WTC11 (cell line): ENCODE measurements around the gene HNRNPUL1. TPM values are rescaled to one million over a fixed set of nuclear protein-coding genes. Genes with fewer than 3 reads are reported as not detected.

Source experiments
- ATAC-seq: fragments of 200-7000 bp; cut with Tn5 transposase; 2 replicates; pipeline ENCODE4 v1.10.0; 2021; ENCODE audit warnings: mild to moderate bottlenecking, moderate library complexity
- CTCF ChIA-PET: fragments of 300-600 bp; sonication (Branson Sonifier 250); formaldehyde crosslinking; loops from one replicate; lab custom pipeline; 2021; ENCODE audit warnings: antibody characterized with exemption; lab: Charles Lee
- POLR2A ChIA-PET: fragments of 350-600 bp; sonication (Branson Sonifier 250); formaldehyde crosslinking; loops from one replicate; lab custom pipeline; 2021; ENCODE audit warnings: antibody characterized with exemption; lab: Charles Lee
- DNase-seq: peaks from one replicate; pipeline ENCODE4 v3.0.0; 2021; ENCODE audit warnings: low spot score
- H3K27ac Mint-ChIP-seq: 2 replicates; pipeline ENCODE4 v1.8.0; 2021; ENCODE audit warnings: mixed read lengths
- H3K27me3 Mint-ChIP-seq: 2 replicates; pipeline ENCODE4 v1.8.0; 2021; ENCODE audit warnings: low read depth, mild to moderate bottlenecking, moderate library complexity, mixed read lengths
- H3K36me3 Mint-ChIP-seq: 2 replicates; pipeline ENCODE4 v1.8.0; 2021; ENCODE audit warnings: mixed read lengths
- H3K4me1 Mint-ChIP-seq: 2 replicates; pipeline ENCODE4 v1.8.0; 2022; ENCODE audit warnings: mixed read lengths
- H3K4me3 Mint-ChIP-seq: 2 replicates; pipeline ENCODE4 v1.8.0; 2021; ENCODE audit warnings: mild to moderate bottlenecking, moderate library complexity, mixed read lengths
- H3K9me3 Mint-ChIP-seq: 2 replicates; pipeline ENCODE4 v1.8.0; 2021; ENCODE audit warnings: mixed read lengths
- GABPB1 ChIP-seq: sonication (generic); formaldehyde crosslinking; IDR thresholded peaks from 2 replicates; pipeline ENCODE4 v1.8.1; 2023; ENCODE audit warnings: mild to moderate bottlenecking, missing genetic modification reagents
- NFE2L1 ChIP-seq: sonication (generic); formaldehyde crosslinking; IDR thresholded peaks from 2 replicates; pipeline ENCODE4 v1.8.1; 2023; ENCODE audit warnings: missing genetic modification reagents
- SOX15 ChIP-seq: fragments of 250-450 bp; sonication (Bioruptor Pico); IDR thresholded peaks from 2 replicates; pipeline ENCODE4 v1.9.0; 2021; ENCODE audit warnings: mild to moderate bottlenecking
- ZBTB21 ChIP-seq: sonication (generic); formaldehyde crosslinking; IDR thresholded peaks from 2 replicates; pipeline ENCODE4 v1.8.1; 2023; ENCODE audit warnings: mild to moderate bottlenecking, missing genetic modification reagents, borderline replicate concordance
- ZNF416 ChIP-seq: fragments of 250-450 bp; sonication (Bioruptor Pico); IDR thresholded peaks from 2 replicates; pipeline ENCODE4 v1.9.0; 2021; ENCODE audit warnings: mild to moderate bottlenecking, inconsistent platforms
- ZNF423 ChIP-seq: fragments of 250-450 bp; sonication (Bioruptor Pico); IDR thresholded peaks from 2 replicates; pipeline ENCODE4 v2.1.2; 2022; ENCODE audit warnings: mild to moderate bottlenecking, moderate library complexity
- ZNF671 ChIP-seq: fragments of 250-450 bp; sonication (Bioruptor Pico); IDR thresholded peaks from 2 replicates; pipeline ENCODE4 v1.8.0; 2021; ENCODE audit warnings: mild to moderate bottlenecking
- total RNA-seq: library from RNA; stranded (reverse); gene quantifications from 3 replicates; pipeline ENCODE4 v1.2.3, GENCODE V29; 2021
- TF ChIP-seq, protein P1 (sequence below): sonication (generic); formaldehyde crosslinking; IDR thresholded peaks from 2 replicates; pipeline ENCODE4 v1.8.0; 2022; ENCODE audit warnings: missing genetic modification reagents
- TF ChIP-seq, protein P2 (sequence below): sonication (generic); formaldehyde crosslinking; IDR thresholded peaks from 2 replicates; pipeline ENCODE4 v1.8.0; 2022; ENCODE audit warnings: mild to moderate bottlenecking, missing genetic modification reagents
- TF ChIP-seq, protein P3 (sequence below): fragments of 250-450 bp; sonication (Bioruptor Pico); IDR thresholded peaks from 2 replicates; pipeline ENCODE4 v1.9.0; 2021; ENCODE audit warnings: moderate library complexity, mild to moderate bottlenecking, inconsistent platforms, borderline replicate concordance
- TF ChIP-seq, protein P4 (sequence below): sonication (generic); formaldehyde crosslinking; IDR thresholded peaks from 2 replicates; pipeline ENCODE4 v1.8.0; 2023; ENCODE audit warnings: missing genetic modification reagents
- TF ChIP-seq, protein P5 (sequence below): sonication (generic); formaldehyde crosslinking; IDR thresholded peaks from 2 replicates; pipeline ENCODE4 v1.8.1; 2023; ENCODE audit warnings: mild to moderate bottlenecking, moderate library complexity, missing genetic modification reagents
- TF ChIP-seq, protein P6 (sequence below): sonication (generic); formaldehyde crosslinking; IDR thresholded peaks from 2 replicates; pipeline ENCODE4 v1.8.1; 2023; ENCODE audit warnings: mild to moderate bottlenecking, missing genetic modification reagents
- TF ChIP-seq, protein P7 (sequence below): sonication (generic); formaldehyde crosslinking; IDR thresholded peaks from 2 replicates; pipeline ENCODE4 v1.8.0; 2022; ENCODE audit warnings: mild to moderate bottlenecking, missing genetic modification reagents
- TF ChIP-seq, protein P8 (sequence below): sonication (generic); formaldehyde crosslinking; IDR thresholded peaks from 2 replicates; pipeline ENCODE4 v1.8.1; 2022; ENCODE audit warnings: mild to moderate bottlenecking, moderate library complexity, missing genetic modification reagents

HNRNPUL1 gene
- total RNA-seq, 1 experiment from 2014 or later = 282 TPM

DNA sequence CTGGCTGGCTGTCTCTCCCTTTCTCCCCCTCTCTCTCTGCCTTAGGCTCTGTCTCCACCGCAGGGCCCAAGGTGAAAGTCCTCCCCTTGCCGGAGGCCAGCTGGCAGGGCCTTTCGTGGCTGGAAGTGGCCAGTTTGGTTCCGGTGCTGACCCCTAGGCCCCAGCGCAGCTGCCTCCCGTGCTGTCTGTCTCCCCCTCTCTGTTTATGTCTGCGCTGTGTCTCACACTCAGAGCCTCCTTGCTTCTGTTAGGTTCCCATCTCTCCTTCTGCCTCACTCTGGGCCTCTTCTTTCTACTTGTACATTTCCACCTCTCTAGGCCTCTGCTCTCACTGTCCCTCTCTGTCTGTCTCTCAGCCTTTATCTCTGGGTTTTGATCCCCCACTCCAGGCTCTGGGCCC is 58.9 kb downstream of the HNRNPUL1 start (continued):
- TF ChIP-seq, protein P1, sequence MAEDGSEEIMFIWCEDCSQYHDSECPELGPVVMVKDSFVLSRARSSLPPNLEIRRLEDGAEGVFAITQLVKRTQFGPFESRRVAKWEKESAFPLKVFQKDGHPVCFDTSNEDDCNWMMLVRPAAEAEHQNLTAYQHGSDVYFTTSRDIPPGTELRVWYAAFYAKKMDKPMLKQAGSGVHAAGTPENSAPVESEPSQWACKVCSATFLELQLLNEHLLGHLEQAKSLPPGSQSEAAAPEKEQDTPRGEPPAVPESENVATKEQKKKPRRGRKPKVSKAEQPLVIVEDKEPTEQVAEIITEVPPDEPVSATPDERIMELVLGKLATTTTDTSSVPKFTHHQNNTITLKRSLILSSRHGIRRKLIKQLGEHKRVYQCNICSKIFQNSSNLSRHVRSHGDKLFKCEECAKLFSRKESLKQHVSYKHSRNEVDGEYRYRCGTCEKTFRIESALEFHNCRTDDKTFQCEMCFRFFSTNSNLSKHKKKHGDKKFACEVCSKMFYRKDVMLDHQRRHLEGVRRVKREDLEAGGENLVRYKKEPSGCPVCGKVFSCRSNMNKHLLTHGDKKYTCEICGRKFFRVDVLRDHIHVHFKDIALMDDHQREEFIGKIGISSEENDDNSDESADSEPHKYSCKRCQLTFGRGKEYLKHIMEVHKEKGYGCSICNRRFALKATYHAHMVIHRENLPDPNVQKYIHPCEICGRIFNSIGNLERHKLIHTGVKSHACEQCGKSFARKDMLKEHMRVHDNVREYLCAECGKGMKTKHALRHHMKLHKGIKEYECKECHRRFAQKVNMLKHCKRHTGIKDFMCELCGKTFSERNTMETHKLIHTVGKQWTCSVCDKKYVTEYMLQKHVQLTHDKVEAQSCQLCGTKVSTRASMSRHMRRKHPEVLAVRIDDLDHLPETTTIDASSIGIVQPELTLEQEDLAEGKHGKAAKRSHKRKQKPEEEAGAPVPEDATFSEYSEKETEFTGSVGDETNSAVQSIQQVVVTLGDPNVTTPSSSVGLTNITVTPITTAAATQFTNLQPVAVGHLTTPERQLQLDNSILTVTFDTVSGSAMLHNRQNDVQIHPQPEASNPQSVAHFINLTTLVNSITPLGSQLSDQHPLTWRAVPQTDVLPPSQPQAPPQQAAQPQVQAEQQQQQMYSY (CRISPR knock-in tag) = no peak
- TF ChIP-seq, protein P2, sequence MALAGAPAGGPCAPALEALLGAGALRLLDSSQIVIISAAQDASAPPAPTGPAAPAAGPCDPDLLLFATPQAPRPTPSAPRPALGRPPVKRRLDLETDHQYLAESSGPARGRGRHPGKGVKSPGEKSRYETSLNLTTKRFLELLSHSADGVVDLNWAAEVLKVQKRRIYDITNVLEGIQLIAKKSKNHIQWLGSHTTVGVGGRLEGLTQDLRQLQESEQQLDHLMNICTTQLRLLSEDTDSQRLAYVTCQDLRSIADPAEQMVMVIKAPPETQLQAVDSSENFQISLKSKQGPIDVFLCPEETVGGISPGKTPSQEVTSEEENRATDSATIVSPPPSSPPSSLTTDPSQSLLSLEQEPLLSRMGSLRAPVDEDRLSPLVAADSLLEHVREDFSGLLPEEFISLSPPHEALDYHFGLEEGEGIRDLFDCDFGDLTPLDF = no peak
- TF ChIP-seq, protein P3, sequence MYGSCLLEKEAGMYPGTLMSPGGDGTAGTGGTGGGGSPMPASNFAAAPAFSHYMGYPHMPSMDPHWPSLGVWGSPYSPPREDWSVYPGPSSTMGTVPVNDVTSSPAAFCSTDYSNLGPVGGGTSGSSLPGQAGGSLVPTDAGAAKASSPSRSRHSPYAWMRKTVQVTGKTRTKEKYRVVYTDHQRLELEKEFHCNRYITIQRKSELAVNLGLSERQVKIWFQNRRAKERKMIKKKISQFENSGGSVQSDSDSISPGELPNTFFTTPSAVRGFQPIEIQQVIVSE (CRISPR knock-in tag) = no peak
- no peak for TF ChIP-seq ZBTB21 (CRISPR knock-in tag)
- no peak for TF ChIP-seq ZNF416 (CRISPR knock-in tag)
- TF ChIP-seq, protein P4, sequence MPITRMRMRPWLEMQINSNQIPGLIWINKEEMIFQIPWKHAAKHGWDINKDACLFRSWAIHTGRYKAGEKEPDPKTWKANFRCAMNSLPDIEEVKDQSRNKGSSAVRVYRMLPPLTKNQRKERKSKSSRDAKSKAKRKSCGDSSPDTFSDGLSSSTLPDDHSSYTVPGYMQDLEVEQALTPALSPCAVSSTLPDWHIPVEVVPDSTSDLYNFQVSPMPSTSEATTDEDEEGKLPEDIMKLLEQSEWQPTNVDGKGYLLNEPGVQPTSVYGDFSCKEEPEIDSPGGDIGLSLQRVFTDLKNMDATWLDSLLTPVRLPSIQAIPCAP (CRISPR knock-in tag) = no peak
- no peak for TF ChIP-seq GABPB1 (CRISPR knock-in tag)

DNA sequence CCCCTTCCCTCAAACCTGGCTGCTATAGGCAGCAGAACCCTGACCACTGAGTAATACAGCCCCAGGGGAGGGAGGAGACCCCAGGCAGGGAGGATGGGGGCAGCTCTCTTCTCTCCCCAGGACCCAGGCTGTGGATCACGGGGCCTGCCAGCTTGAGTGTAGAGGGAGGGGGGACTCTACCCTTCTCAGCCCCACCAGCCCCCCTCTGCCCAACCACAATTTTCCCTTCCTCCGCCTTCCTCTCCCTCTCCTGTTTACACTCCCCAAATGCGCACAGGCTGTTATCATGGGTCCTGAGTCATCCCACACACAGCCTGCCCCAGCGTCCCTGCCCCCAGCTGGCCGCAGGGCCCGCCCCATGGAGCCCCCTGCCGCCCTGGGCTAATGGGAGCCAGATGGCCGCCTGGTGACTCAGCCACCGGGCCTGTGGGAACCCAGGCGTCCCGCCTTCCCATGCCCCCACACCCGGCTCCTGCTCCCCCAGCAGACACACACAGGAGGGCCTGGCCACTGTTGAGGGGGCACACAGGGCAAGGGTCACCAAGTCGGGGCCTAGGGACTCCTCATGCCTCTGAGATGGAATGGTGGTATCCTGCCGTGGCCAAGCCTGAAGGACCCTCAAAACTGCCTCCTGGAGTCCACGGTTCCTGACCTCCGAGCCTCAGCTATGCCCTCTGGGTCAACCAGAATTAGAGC is 59.4 kb downstream of the HNRNPUL1 start:
- no peak for DNase-seq
- POLR2A ChIA-PET = no interaction called here
- CTCF ChIA-PET = interaction anchor here (0.7 to 3.4 kb wide), 3 partner anchors 15 to 247 kb away, joined by 3 to 66 read pairs (median 16); partner anchors contain the start of gene TGFB1
- H3K4me3 Mint-ChIP-seq = no peak overlapping the region; the same call in 1 of the 2 replicates
- no peaks in the 10 kb centered on the region; the same call in 1 of the 2 replicates for H3K27me3 Mint-ChIP-seq
- no peaks in the 10 kb centered on the region for H3K9me3 Mint-ChIP-seq
- peak overlapping the region; percentile 73 for H3K27ac Mint-ChIP-seq
- H3K4me1 Mint-ChIP-seq = peaks cover 57% of the 10 kb centered on the region
- H3K36me3 Mint-ChIP-seq = peaks cover 4% of the 10 kb centered on the region
- ATAC-seq = no peak
- TF ChIP-seq ZNF416 (CRISPR knock-in tag) (no peak), ZNF671 (no peak), ZNF423 (CRISPR knock-in tag) (peak; percentile 40; the same call in 1 of the 2 replicates), SOX15 (CRISPR knock-in tag) (no peak), GABPB1 (CRISPR knock-in tag) (0 out of 2 replicates have a peak, but pooled peaks have one; percentile 15), NFE2L1 (CRISPR knock-in tag) (no peak)
- TF ChIP-seq, protein P5, sequence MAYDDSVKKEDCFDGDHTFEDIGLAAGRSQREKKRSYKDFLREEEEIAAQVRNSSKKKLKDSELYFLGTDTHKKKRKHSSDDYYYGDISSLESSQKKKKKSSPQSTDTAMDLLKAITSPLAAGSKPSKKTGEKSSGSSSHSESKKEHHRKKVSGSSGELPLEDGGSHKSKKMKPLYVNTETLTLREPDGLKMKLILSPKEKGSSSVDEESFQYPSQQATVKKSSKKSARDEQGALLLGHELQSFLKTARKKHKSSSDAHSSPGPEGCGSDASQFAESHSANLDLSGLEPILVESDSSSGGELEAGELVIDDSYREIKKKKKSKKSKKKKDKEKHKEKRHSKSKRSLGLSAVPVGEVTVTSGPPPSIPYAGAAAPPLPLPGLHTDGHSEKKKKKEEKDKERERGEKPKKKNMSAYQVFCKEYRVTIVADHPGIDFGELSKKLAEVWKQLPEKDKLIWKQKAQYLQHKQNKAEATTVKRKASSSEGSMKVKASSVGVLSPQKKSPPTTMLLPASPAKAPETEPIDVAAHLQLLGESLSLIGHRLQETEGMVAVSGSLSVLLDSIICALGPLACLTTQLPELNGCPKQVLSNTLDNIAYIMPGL = no peak
- TF ChIP-seq, protein P6, sequence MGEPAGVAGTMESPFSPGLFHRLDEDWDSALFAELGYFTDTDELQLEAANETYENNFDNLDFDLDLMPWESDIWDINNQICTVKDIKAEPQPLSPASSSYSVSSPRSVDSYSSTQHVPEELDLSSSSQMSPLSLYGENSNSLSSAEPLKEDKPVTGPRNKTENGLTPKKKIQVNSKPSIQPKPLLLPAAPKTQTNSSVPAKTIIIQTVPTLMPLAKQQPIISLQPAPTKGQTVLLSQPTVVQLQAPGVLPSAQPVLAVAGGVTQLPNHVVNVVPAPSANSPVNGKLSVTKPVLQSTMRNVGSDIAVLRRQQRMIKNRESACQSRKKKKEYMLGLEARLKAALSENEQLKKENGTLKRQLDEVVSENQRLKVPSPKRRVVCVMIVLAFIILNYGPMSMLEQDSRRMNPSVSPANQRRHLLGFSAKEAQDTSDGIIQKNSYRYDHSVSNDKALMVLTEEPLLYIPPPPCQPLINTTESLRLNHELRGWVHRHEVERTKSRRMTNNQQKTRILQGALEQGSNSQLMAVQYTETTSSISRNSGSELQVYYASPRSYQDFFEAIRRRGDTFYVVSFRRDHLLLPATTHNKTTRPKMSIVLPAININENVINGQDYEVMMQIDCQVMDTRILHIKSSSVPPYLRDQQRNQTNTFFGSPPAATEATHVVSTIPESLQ (CRISPR knock-in tag) = no peak
- TF ChIP-seq, protein P7, sequence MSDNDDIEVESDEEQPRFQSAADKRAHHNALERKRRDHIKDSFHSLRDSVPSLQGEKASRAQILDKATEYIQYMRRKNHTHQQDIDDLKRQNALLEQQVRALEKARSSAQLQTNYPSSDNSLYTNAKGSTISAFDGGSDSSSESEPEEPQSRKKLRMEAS = no peak
- TF ChIP-seq, protein P8, sequence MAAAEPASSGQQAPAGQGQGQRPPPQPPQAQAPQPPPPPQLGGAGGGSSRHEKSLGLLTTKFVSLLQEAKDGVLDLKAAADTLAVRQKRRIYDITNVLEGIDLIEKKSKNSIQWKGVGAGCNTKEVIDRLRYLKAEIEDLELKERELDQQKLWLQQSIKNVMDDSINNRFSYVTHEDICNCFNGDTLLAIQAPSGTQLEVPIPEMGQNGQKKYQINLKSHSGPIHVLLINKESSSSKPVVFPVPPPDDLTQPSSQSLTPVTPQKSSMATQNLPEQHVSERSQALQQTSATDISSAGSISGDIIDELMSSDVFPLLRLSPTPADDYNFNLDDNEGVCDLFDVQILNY (CRISPR knock-in tag) = no peak
